IgD-negative memory B cell (primary cell): ENCODE results near the gene LRIF1. TPM values are rescaled to one million over a fixed set of nuclear protein-coding genes. Genes with fewer than 3 reads are reported as not detected.

Experiments
- polyA plus RNA-seq: library from polyadenylated mRNA; unstranded; fragments of 300-500 nt; fragmentation: Illumina TruSeq; gene quantifications from one replicate; pipeline ENCODE4 v1.2.3, GENCODE V29; 2021

LRIF1 gene
- polyA plus RNA-seq, 1 donor from 2014 or later = 36.8 TPM

Other genes starting within 250 kb of the LRIF1 start
- 1,279 TPM for gene CD53, start 90.8 kb downstream of the LRIF1 start, polyA plus RNA-seq
- 268 TPM for gene DRAM2, start 176.2 kb upstream of the LRIF1 start, polyA plus RNA-seq
- gene CEPT1, start 176.3 kb upstream of the LRIF1 start, polyA plus RNA-seq = 47.4 TPM
- gene DENND2D, start 236.7 kb upstream of the LRIF1 start, polyA plus RNA-seq = 107 TPM